Smooth muscle cell (in vitro differentiated cells): Measurements from ENCODE around the gene SDF4. TPM values are rescaled to one million over a fixed set of nuclear protein-coding genes. Genes with fewer than 3 reads are reported as not detected.

ENCODE experiments used
- DNase-seq: peaks from one replicate; lab custom pipeline; 2025; ENCODE audit not compliant: unreplicated experiment; lab: John Stamatoyannopoulos, UW
- H2AFZ ChIP-seq: fragments of 200-600 bp; sonication (generic); 2 replicates; pipeline ENCODE4 v1.6.0; 2016; ENCODE audit warnings: antibody characterized with exemption, low read depth, mild to moderate bottlenecking
- H3F3A ChIP-seq: fragments of 200-600 bp; sonication (generic); 2 replicates; pipeline ENCODE4 v1.6.0; 2017; ENCODE audit warnings: antibody characterized with exemption, low read depth
- H3K27ac ChIP-seq: fragments of 200-600 bp; sonication (generic); 2 replicates; pipeline ENCODE4 v1.5.1; 2016; ENCODE audit warnings: low read depth, mild to moderate bottlenecking
- H3K27me3 ChIP-seq: fragments of 200-600 bp; sonication (generic); 2 replicates; pipeline ENCODE4 v1.6.1; 2016; ENCODE audit warnings: low read depth, mild to moderate bottlenecking
- H3K36me3 ChIP-seq: fragments of 200-600 bp; sonication (generic); 2 replicates; pipeline ENCODE4 v1.5.1; 2016; ENCODE audit warnings: low read depth
- H3K4me1 ChIP-seq: fragments of 200-600 bp; sonication (generic); 2 replicates; pipeline ENCODE4 v1.5.1; 2016; ENCODE audit warnings: low read depth
- H3K4me2 ChIP-seq: fragments of 200-600 bp; sonication (generic); 2 replicates; pipeline ENCODE4 v1.6.0; 2016; ENCODE audit warnings: mild to moderate bottlenecking
- H3K4me3 ChIP-seq: fragments of 200-600 bp; sonication (generic); 2 replicates; pipeline ENCODE4 v1.5.1; 2016; ENCODE audit warnings: mild to moderate bottlenecking
- H3K79me2 ChIP-seq: fragments of 200-600 bp; sonication (generic); 2 replicates; pipeline ENCODE4 v1.6.0; 2016; ENCODE audit warnings: low read depth, mild to moderate bottlenecking
- H3K9ac ChIP-seq: fragments of 200-600 bp; sonication (generic); 2 replicates; pipeline ENCODE4 v1.6.0; 2016; ENCODE audit warnings: low read depth
- H3K9me3 ChIP-seq: fragments of 200-600 bp; sonication (generic); replicated peaks from 2 replicates; pipeline ENCODE4 v1.5.1; 2016; ENCODE audit warnings: low read depth
- H4K20me1 ChIP-seq: fragments of 200-600 bp; sonication (generic); 2 replicates; pipeline ENCODE4 v1.6.0; 2016; ENCODE audit warnings: low read depth
- WGBS: methylation state at CpG from one replicate; pipeline ENCODE4 v1.1.7; 2016; ENCODE audit warnings: low lambda C conversion rate; 5-methylcytosine and 5-hydroxymethylcytosine counted together
- polyA plus RNA-seq: library from polyadenylated mRNA; unstranded; fragments of >200 nt; fragmentation: Nextera tagmentation; extraction: Ambion mirVana; gene quantifications from 2 replicates; pipeline ENCODE4 v1.2.1, GENCODE V29; 2016
- total RNA-seq: library from RNA; depleted of rRNA; stranded (reverse); fragments of >200 nt; gene quantifications from 2 replicates; pipeline ENCODE4 v1.2.3, GENCODE V29; 2014
- TF ChIP-seq, protein P1 (sequence below): fragments of 200-600 bp; sonication (generic); IDR thresholded peaks from 2 replicates; pipeline ENCODE4 v1.5.1; 2017; ENCODE audit warnings: borderline replicate concordance, mild to moderate bottlenecking, antibody characterized with exemption; ENCODE audit not compliant: insufficient read depth, poor library complexity, severe bottlenecking

Gene SDF4
- total and polyA plus RNA-seq, 2 experiments from 2014 or later = 94.9 to 263 TPM

DNA sequence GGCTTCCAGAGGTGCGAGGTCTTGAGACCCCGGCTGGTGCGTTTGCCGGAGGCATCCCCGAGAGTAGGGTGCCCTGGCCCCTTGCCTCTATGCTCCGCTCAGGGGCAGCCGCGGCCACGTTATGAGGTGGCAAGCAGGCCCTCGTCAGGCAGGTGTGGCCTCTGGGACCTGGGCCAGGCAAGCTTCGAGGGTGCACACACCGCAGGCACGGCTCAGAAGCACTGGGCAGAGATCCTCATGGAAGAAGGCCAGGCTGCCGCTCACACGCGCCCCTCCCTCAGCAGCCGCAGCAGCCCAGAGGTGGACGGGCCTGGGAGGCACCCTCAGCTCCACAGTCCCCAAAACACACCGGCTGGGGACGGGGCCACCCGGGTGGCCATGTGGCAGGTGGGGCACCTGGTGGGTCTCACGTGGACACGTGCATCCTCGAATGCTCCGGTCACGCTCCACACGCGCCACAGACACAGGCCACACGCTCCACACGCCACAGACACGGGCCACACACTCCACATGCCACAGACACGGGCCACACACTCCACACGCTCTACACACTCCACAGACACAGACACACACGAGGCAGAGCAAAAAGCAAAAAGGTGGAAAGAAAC lies 6.5 kb downstream of the SDF4 start:
- Histone ChIP-seq H4K20me1 (peaks cover 65% of the 10 kb centered on the region), H3K4me1 (no peaks in the 10 kb centered on the region), H3K4me2 (no peak overlapping the region), H3F3A (no peaks in the 10 kb centered on the region), H3K9me3 (no peaks in the 10 kb centered on the region), H3K4me3 (no peak overlapping the region), H3K79me2 (peaks cover 60% of the 10 kb centered on the region), H2AFZ (no peak overlapping the region), H3K36me3 (no peaks in the 10 kb centered on the region), H3K27me3 (no peaks in the 10 kb centered on the region), H3K9ac (no peak overlapping the region), H3K27ac (no peak overlapping the region)
- 98% methylated on average over 28 of the region's 34 CpGs for WGBS
- TF ChIP-seq, protein P1, sequence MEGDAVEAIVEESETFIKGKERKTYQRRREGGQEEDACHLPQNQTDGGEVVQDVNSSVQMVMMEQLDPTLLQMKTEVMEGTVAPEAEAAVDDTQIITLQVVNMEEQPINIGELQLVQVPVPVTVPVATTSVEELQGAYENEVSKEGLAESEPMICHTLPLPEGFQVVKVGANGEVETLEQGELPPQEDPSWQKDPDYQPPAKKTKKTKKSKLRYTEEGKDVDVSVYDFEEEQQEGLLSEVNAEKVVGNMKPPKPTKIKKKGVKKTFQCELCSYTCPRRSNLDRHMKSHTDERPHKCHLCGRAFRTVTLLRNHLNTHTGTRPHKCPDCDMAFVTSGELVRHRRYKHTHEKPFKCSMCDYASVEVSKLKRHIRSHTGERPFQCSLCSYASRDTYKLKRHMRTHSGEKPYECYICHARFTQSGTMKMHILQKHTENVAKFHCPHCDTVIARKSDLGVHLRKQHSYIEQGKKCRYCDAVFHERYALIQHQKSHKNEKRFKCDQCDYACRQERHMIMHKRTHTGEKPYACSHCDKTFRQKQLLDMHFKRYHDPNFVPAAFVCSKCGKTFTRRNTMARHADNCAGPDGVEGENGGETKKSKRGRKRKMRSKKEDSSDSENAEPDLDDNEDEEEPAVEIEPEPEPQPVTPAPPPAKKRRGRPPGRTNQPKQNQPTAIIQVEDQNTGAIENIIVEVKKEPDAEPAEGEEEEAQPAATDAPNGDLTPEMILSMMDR = no peak
- no peak for DNase-seq

DNA sequence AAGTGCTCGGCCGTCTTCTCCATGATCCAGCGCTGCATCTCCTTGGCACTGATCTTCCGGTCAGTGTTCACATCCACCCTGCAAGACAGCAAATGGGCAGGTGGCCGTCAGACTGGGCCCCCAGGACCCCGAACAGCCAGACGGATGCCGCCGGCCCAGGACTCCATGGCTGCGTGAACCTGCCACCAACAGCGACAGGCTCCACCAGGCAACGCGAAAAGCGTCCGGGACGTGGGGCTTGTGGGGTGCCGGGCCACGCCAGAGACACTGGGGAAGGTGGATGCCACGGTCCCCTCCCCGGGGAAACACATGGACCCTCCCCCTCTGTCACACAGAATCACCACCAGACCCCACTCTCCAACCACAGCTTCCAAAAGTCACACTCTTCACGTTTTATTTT lies 7.9 kb downstream of the SDF4 start:
- Histone ChIP-seq H3K36me3 (no peaks in the 10 kb centered on the region), H3F3A (no peaks in the 10 kb centered on the region), H3K27me3 (no peaks in the 10 kb centered on the region), H4K20me1 (peaks cover 59% of the 10 kb centered on the region), H3K9me3 (no peaks in the 10 kb centered on the region), H3K4me2 (no peak overlapping the region), H2AFZ (no peak overlapping the region), H3K9ac (no peak overlapping the region), H3K79me2 (peaks cover 45% of the 10 kb centered on the region), H3K4me1 (no peaks in the 10 kb centered on the region), H3K27ac (no peak overlapping the region), H3K4me3 (no peak overlapping the region)
- TF ChIP-seq, protein P1 = no peak
- 97% methylated on average over 16 of the region's 21 CpGs for WGBS
- no peak for DNase-seq

DNA sequence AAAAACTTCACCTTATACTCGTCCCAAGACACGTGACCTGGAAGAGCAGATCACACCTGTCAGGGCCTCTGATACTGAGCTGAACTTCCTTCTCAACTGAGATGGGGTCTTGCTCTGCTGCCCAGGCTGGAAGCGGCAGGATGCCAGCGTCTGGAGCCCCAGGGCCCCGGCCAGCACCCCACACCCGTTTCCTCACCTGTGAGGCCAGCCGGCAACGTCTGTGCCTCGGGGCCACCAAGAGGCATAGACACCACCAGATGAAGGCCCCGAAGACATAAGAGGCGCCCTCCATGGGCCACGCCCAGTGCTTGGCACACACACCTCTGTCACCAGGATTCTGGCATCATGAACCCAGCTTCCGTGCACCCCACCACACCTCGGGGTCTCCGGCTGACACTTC lies 8.5 kb downstream of the SDF4 start:
- DNase-seq = no peak
- Histone ChIP-seq H3K9ac (no peak overlapping the region), H3K27ac (no peak overlapping the region), H3K4me1 (no peaks in the 10 kb centered on the region), H4K20me1 (peaks cover 59% of the 10 kb centered on the region), H3K4me3 (no peak overlapping the region), H3K36me3 (no peaks in the 10 kb centered on the region), H3K4me2 (no peak overlapping the region), H2AFZ (no peak overlapping the region), H3K9me3 (no peaks in the 10 kb centered on the region), H3F3A (no peaks in the 10 kb centered on the region), H3K27me3 (no peaks in the 10 kb centered on the region), H3K79me2 (peaks cover 39% of the 10 kb centered on the region)
- TF ChIP-seq, protein P1 = no peak
- 97% methylated on average over 15 of the region's 15 CpGs for WGBS

DNA sequence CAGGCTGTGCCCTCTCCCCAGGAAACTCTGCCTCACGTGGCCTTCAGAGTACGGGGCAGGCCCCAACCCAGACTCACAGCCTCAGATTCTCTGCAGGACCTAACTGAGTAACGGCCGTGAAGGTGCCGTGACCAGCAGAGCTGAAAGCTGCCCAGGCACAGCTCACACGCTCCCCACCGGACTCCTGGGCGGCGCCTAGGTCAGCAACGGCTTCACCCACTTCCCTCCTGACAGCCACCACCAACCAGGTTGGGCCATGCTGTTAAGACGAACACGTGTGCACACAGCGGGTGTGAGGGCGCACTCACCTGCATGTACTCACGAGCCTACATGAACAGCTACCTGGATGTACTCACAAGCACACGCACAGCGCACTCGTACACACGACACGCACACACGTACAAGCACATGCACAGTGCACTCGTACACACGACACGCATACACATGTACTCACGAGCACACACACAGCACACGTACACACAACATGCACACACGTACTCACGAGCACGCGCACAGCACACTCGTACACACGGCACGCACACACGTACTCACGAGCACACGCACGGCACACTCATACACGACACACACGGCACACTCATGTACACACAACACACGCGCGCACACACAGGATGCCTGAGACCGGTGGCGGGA lies 9.1 kb downstream of the SDF4 start:
- TF ChIP-seq, protein P1 = no peak
- Histone ChIP-seq H3K79me2 (peaks cover 33% of the 10 kb centered on the region), H3K36me3 (no peaks in the 10 kb centered on the region), H3K9ac (no peak overlapping the region), H3K9me3 (no peaks in the 10 kb centered on the region), H3K27ac (no peak overlapping the region), H3K4me3 (no peak overlapping the region), H3F3A (no peaks in the 10 kb centered on the region), H3K4me2 (no peak overlapping the region), H2AFZ (no peak overlapping the region), H3K27me3 (no peaks in the 10 kb centered on the region), H4K20me1 (peaks cover 58% of the 10 kb centered on the region), H3K4me1 (no peaks in the 10 kb centered on the region)
- WGBS = 98% methylated on average over 44 of the region's 44 CpGs
- DNase-seq = no peak
